HG03571 (cell line): ENCODE measurements around the gene LGR6.
"Not testable (repeated sequence)": the region's sequence is repeated elsewhere in the genome, so short reads cannot be mapped to it uniquely, and the experiment has no call there.

Experiments
- ATAC-seq: cut with Tn5 transposase; IDR thresholded peaks from one replicate; pipeline ENCODE4 v1.9.1; 2021; ENCODE audit not compliant: unreplicated experiment

LGR6 gene

DNA sequence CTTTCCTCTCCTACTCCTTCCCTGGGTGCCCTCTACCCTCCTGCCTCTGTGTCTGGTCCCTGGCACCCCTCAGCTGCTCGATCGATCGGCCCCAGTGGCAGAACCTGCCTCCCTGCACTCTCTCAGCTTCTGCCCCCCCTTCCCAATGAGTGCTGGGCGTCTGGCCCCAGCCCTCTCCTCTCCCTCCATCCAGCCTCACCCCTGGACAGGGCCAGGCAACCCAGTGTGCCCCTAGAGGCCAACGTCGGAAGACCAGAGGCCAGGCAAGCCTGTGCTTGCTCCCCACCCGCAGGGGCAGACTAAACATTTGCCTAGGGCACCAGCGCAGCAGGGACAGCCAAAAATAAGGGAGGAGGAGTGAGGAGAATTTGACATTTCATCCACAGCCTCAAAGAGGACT lies 43.5 kb downstream of the LGR6 start:
- ATAC-seq, result no peak

DNA sequence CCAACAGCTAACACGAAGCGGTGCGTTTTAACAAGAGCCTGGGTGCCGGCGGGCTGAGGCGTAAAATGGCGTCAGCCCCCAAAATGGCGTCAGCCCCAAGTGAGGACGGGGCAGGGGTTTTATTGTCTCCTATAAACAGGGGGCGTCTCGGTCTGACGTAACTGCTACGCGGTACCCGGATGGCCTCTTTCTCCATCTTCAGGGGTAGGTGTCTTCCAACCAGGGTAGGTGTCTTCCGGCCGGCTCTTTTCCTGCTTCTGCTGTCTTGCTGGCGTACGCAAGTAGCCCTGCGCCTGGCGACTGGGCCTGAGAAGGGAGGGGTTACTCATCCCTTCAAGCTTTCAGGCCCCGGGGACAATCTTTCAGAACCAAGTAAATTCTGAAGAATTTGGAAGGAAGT lies 45.3 kb downstream of the LGR6 start:
- ATAC-seq, result no peak

DNA sequence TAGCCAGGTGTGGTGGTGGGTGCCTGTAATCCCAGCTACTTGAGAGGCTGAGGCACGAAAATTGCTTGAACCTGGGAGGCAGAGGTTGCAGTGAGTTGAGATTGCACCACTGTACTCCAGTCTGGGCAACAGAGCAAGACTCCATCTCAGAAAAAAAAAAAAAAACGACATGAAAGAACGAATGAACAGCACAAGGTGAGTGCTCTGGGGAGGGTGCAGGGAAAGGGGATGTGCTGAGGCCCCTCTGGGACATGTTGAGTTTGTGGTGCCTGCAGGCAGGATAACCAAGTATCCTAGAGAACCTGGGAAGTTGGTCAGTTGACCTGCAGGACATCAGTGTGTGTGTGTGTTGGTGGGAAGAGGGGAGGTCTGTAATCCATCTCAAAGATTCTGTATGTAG lies 46.6 kb downstream of the LGR6 start:
- not testable (repeated sequence) for ATAC-seq

DNA sequence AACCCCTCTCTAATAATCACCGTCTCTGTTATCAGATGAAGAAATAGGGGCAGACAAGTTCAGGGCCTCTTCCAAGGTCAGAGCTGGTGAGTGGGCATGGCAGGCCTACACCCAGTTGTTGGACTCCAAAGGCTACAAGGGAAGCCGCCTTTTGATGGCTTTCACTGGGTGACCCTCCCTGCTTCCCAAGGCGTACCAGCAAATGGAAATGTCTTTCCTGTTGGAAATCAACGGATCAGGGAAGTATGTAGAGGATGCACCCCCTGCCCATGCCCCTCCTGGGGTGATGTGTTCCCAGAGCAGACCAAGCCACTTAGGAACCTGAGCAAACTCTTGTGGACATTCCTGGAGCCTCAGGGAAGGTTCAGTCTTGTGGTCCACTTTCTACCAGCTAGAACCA lies 47.4 kb downstream of the LGR6 start:
- no peak for ATAC-seq

DNA sequence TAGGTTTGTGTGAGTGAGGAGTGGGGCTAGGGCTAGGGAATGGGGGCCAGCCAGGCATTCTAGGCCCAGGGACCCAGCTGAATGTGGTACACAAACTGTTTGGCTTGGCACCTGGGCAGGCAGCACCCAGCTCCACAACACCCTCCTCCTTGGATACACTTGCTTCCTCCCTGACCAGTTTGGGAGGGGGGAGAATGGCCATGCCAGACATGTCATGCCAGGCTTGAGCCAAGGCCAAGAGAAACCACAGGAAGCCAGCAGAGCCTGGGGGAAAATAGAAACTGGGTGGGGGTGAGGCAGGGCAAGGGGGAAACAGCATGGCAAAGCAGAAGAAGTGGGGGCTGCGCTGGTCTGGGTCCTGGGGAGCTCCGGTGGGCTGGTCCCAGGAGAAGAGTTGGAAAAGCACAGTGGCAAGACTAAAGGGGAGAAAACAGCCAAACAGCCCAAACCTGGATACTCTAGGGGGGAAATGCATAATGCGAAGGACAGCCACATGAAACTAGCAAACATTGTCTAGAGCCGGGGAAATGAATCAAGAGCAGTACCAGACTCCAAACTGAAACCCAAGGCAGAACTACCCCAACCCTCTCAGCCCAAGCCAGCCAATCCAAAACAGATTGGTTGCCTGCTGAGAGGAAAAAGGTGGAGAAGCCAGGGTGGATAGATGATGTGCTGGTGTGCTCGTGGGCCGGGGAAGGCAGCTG lies 47.9 kb downstream of the LGR6 start:
- ATAC-seq, result no peak

DNA sequence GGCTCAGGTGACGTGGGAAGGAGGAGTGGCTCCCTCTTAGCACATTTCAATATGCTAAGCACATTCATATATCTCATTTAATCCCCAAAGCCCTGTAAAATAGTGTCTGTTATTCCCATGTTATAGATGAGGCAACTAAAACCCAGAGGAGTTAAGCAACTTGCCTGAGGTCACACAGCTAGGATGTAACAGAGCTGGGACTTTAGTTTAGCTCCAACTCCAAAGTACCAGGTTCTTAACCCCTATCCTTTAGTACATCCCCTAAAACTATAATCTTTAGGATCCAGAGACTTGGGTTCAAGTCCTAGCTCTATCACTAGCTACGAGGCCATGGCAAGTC lies 48.5 kb downstream of the LGR6 start:
- no peak for ATAC-seq

DNA sequence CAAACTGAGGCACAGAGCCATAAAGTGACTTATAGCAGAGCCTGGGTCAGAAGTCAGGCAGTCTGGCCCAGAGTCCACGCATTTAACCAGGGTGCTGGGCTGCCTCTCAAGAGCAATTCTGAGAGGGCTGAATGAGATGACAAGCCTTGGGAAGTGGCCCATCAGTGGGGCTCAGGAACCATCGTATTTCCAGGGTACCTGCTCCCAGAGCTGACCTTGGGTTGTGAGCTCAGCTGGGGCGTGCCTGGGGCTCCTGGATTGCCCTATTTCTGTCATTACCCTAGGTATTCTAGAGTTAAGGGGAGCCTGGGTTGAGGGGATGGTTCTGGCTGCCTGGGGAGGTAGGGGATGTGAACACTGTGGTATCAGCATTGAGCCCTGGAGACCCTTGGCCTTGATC lies 49.4 kb downstream of the LGR6 start:
- no peak for ATAC-seq

DNA sequence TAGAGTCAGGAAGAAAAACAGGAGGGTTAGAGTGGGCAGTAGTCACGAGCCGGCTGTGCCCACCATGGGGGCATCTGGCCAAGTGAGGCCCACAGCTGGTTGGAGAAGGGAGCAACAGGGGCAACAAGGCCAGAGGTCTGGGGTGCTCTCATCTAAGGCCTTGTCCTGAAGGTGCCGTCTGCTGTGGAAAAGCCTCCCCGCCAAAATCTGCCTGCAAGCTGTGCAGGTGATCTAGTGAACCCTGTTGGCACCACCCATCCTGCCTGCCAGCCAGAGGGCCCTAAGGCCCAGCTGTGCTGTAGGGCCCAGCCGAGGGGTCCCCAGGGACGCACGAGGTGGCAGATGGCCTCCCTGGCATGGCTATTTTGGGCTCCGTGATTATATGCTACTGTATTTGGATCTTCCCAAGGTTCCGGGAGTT lies 51.3 kb downstream of the LGR6 start:
- ATAC-seq, result no peak

DNA sequence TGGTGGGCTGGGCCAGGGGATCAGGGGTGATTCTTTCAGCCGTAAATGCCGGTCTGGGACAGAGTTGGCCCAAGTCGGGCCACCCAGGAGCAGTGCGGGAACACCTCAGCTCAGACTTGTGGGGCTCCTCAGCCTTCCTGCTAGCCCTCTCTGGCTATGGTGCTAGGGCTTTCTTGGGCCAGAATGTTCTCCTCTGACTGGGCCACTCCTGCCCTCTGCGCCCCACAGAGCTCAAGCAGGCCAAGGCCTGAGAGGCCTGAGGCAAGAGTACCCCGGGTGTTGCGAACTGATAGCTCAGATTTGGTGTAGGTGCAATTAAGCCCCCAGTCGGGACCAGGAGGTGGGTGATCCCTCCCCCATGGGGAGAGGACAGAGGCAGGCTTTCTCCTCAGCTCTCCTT lies 51.8 kb downstream of the LGR6 start:
- no peak for ATAC-seq

DNA sequence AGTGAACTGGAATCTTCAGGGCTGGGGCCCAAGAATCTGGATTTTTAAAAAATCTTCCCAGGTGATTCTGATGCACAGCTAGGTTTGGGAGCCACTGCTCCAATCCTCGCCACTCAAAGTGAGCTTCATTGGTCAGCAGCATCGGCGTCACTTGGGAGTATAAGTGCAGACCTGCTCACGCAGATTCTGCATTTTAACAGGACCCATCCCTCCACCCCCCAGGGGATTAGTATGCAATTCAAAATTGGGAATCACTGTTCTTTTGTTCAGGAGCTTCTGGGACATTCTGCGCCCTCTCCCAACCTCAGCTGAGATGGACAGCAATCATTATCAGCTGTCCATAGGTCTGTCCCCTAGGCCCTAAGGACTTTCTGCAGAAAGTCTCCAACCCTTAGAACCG lies 53.5 kb downstream of the LGR6 start:
- no peak for ATAC-seq

DNA sequence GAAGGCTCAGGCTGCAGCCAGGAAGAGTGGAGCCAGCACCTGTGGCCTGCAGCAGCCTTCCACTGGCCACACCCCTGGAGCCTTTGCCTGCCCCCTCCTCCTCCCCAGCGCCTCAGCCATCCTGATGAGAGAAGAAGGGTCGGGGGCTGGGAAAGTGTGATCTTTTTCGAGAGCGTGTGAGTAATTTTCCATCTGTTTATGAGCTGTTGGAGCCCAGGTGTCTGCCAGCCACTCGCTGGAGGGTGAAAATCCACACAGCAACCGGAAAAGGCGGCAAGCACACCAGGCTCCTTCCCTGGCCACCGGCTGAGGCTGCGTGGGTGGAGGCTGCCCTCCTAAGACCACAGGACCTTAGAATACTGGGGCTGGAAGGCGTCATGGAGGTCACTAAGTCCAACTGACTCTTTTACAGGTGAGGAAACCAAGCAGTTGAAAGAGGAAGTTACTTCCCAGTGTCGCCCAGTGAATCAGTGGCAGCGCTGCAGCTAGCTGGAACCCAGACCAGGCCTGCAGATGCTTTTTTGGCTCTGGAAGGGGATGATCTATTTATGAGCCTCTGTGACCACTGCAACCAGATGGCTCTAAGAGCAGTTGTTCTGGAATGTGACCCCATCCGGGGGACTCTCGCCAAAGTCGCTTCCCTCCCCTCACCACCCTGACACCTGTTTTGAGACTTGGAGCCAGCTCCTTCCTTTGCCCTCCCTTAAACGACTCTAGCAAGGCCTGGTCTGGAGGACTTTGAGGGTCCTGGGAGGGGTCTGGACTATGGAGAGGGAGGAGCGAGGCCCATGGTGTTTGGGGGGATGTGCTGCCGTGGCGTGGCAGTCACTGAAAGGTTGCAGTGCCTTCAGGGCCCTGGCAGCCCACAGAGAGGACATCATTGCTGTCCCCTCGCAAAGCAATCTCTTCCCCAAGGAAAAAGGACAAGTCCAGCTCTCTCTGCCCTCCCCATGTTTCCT lies 54.5 kb downstream of the LGR6 start:
- ATAC-seq, result no peak

DNA sequence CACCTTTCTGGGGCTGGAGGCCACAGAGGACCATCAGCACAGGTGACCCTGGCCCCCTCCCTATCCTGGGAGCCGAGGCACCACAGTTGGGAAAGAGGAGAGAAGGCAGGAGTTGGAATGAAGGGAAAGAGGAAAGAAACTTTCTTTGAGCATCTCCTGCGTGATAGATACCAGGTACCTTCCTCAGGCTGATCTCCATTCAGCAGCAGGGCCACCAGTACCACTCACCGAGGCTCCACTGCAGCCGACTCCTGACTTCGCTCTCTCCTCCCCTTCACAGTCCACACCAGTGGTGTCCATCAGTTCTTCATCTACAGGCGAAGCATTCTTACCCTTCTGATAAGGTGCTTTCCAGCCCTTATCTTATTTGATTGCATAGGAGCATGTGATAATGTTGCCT lies 55.3 kb downstream of the LGR6 start:
- no peak for ATAC-seq

DNA sequence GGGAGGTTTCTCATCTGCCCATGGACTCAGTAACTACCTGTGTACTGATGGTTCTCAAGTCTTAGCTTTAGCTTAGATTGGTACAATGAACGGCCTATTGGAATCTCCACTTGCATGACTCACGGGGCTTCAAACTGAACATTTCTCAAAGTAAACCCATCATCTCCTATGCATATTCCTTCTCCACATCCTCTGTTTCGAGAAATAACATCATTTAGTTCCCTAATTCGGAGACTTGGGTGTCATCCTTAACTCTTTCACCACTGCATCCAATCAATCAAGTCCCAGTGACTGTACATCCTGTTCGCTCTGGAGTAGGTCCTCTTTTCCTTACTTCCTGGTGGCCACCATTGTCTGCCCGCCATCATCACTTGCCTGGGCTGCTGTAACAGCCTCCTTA lies 55.8 kb downstream of the LGR6 start:
- ATAC-seq, result no peak

DNA sequence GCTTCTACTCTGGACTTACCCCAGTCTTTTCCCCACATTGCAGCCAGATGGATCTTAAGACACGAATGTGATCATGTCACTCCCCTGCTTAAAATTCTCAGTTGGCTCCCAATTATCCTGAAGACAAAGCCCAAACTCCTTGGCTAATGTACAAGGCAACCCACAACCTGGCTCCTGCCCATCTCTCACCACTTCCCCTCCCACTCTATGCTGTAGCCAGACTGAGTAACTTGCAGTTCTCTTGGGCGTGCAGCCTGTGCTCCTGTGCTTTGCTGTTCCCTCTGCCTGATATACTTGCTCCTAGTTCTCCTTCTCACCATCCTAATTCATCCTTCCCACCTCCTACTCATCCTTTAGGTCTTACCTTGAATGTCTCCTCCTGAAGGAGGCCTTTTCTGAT lies 56.2 kb downstream of the LGR6 start:
- ATAC-seq, result no peak

DNA sequence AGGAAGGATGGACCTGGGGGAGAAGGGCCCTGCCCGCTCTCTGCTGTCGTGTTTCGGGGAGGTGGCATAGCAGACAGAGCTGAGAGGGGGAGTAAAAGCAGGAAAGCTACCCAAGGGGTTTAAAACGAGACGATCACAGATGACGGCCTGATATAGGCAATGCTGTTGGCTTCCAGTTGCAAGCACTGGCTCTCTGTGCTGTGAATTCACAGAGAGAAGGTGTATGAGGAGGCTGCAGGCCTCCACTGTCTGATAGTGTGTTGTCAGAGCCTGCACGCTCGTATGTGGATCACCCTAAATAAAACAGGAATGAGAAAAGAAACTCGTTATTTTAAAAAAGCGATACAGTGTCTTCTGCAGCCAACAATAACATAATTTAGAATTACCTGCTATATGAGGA lies 57.4 kb downstream of the LGR6 start:
- no peak for ATAC-seq

DNA sequence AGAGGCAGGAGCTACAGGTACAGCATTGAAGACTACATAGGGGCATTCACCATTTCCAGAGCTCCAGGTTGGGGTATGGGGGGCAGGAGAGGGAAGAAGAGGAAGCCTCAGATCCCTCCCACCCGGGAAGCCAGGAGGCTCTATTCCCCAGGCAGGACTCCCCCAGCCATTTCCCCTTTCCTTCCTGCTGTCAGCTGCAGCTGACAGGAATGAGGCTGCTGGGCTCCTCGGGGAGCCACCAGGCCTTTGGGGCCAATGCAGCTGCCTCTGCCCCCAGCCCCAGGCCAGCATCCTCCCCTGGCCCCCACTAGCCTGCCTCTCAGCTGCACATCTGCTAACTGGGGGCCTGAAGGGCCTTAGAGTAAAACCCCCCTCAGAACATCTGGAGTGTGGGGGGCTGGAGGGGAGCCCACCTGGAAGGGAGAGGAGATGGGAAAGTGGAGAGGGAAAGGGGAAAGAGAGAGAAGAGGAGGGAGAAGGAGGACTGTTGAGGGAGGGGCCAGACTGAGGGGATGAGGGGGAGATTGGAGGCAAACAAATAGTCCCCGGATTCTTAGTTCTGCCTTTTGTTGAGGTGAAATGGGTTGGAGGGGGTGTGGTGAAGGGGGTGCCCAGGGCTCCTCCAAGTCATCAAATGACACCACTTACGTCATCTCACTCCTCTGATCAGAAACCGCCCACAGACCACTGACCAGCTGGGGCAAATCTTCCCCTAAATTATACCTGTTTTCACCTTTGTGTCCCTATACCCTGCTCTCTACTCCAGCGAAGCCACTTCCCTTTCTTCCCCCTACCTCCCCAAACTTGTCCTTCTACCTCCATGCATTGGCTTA lies 58.0 kb downstream of the LGR6 start:
- ATAC-seq, result no peak

DNA sequence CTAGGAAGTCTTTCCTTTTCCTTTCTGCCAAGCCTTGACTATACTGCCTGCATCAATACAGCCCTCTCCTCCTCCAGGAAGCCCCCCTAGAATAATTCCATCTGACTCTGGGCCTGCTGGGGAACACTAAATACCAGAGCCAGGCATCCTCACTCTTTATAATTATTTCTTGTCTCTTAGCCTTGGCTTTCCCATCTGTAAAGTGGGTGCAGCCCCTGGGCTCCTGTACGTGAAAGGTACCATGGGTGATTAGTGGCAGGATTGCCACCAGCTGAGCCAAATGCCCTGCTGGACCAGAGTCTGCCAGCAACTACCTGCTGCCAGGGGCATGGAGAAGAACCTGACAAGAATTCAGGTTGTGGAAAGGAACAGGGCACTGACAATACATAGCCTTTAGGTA lies 58.7 kb downstream of the LGR6 start:
- ATAC-seq, result no peak

DNA sequence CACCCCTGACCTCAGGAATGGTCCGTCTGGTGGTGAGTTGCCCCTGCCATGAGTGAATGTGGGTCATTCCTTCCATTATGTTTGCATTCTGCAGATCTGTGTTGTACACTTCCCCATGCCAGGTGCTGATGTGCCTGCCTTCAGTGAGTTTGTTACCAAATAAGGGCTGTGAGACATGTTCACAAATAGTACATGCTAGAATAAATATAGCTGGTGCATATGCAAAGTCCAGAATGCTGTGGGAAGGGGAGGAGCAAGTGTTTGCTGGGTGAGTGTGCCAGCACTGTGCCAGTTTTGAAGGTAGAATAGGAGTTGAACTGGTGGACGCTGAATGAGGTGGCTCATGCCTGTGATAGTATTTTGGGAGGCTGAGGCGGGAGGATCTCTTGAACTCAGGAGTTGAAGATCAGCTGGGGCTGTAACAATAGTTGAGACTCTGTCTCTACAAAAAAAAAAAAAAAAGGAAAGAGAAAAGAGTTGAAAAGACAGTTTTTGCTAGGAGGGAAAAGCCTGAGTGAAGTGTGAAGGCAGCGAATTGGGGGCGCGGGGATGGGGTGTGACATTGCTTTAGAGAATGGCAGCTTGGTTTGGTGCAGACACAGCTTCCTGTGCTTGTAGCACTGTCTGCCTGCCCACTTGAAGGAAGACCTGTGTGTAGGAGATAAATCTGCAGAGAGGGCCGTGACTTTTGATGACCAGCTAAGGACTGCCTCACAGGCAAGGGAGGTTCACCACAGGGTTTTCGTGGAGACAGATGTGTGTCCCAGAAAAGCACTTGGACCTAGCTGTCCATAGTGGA lies 61.1 kb downstream of the LGR6 start:
- ATAC-seq, result no peak

DNA sequence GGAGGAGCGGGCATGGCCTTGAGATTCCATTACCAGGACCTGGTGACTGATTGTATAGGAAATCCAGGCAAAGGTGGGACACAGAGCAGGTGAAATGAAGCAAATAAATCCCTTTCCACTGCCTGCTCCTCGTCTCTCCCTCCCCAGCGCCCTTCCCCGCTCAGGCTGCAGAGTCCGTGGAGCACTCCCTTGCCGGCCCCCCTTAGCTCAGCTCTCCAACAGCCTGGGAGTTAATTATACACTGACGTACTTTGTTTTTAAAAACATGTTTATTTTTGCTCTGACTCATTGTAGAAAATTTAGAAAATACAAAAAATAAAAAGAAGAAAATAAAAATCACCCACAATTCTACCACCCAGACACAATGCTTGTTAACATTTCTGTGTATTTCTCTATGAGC lies 61.7 kb downstream of the LGR6 start:
- no peak for ATAC-seq

DNA sequence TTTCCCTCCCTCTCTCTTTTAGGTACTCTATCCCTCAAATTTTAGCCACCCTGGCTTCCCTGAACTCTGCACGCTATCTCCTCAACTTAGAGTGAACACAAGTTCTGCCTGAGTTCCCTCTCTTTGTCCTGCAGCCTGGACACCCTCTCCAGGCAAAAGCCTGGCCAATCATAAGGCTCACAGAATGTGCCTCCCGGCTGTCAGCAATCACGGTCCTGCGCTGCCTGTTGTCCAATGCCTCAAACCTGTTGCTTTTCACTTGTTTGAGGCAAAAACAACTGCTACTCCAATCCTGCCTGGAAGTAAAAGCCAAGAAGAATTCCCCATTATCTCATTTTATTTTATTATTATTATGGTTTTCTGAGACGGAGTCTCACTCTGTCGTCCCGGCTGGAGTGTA lies 66.1 kb downstream of the LGR6 start:
- no peak for ATAC-seq
